Regular cardiac myocyte (primary cell): Measurements from ENCODE around the gene ZNF736. TPM values are rescaled to one million over a fixed set of nuclear protein-coding genes. Genes with fewer than 3 reads are reported as not detected.

Experiments used
- total RNA-seq: library from RNA; depleted of rRNA; stranded (reverse); fragments of >200 nt; gene quantifications from 2 replicates; pipeline ENCODE4 v1.2.3, GENCODE V29; 2014

Gene ZNF736
- total RNA-seq: 10.7 and 13.0 TPM in 2 replicates

GRCh38 chr7:64313740-64314491 lies at the start of gene ZNF736:
ZNF736 (plus strand) TSS chr7:64313961; CDS start chr7:64314151, 190 bp downstream.

Other genes with a start within 250 kb of the ZNF736 start
- gene ZNF735, start 106.8 kb upstream of the ZNF736 start, total RNA-seq: not detected in 2 replicates
- gene ZNF679, start 85.5 kb upstream of the ZNF736 start, total RNA-seq: not detected in 2 replicates
- 11.3 and 16.3 TPM in 2 replicates for gene ZNF680, start 249.1 kb downstream of the ZNF736 start, total RNA-seq